OCI-LY3 (cell line): ENCODE results near the gene CD28.

Experiments used
- H2AFZ ChIP-seq: fragments of 200-600, 300-600 bp; shearing (Covaris generic); 2 replicates; pipeline ENCODE4 v1.6.0; 2014; ENCODE audit warnings: antibody characterized with exemption, low read depth, low read length
- H3K27ac ChIP-seq: fragments of 200-600, 300-600 bp; sonication (generic); 2 replicates; pipeline ENCODE4 v1.5.1; 2014; ENCODE audit warnings: mild to moderate bottlenecking, low read length, moderate library complexity, mixed read lengths
- H3K27me3 ChIP-seq: fragments of 200-600, 300-600 bp; sonication (generic); 2 replicates; pipeline ENCODE4 v1.6.1; 2014; ENCODE audit warnings: low read depth, low read length, mixed read lengths
- H3K36me3 ChIP-seq: fragments of 200-600, 300-600 bp; sonication (generic); replicated peaks from 2 replicates; pipeline ENCODE3; 2014; ENCODE audit warnings: low read depth, low read length, mixed read lengths
- H3K4me1 ChIP-seq: fragments of 300-600, 200-600 bp; sonication (generic); 2 replicates; pipeline ENCODE4 v1.6.1; 2014; ENCODE audit warnings: low read length, mixed read lengths
- H3K4me2 ChIP-seq: fragments of 200-600, 300-600 bp; sonication (generic); 2 replicates; pipeline ENCODE4 v1.6.1; 2014; ENCODE audit warnings: low read length, mixed read lengths
- H3K4me3 ChIP-seq: fragments of 300-600, 200-600 bp; sonication (generic); 2 replicates; pipeline ENCODE4 v1.5.1; 2014; ENCODE audit warnings: antibody characterized with exemption, mild to moderate bottlenecking, low read length, moderate library complexity
- H3K79me2 ChIP-seq: fragments of 300-600, 200-600 bp; shearing (Covaris generic); 2 replicates; pipeline ENCODE4 v1.6.1; 2014; ENCODE audit warnings: mild to moderate bottlenecking, low read length, mixed read lengths
- H3K9ac ChIP-seq: fragments of 300-600, 200-600 bp; shearing (Covaris generic); 2 replicates; pipeline ENCODE4 v1.6.0; 2014; ENCODE audit warnings: mild to moderate bottlenecking, low read length, moderate library complexity
- H3K9me3 ChIP-seq: fragments of 200-600, 300-600 bp; shearing (Covaris generic); 2 replicates; pipeline ENCODE4 v1.6.1; 2014; ENCODE audit warnings: low read length, mixed read lengths; ENCODE audit not compliant: insufficient read depth
- H4K20me1 ChIP-seq: fragments of 200-600, 300-600 bp; sonication (generic); 2 replicates; pipeline ENCODE4 v1.6.1; 2016; ENCODE audit warnings: low read length, mixed read lengths; ENCODE audit not compliant: insufficient read depth
- CTCF ChIP-seq: fragments of 200-600, 300-600 bp; sonication (generic); IDR thresholded peaks from 2 replicates; pipeline ENCODE4 v1.5.1; 2014; ENCODE audit warnings: antibody characterized with exemption, low read length, low read depth
- EZH2phosphoT487 ChIP-seq: fragments of 200-600 bp; shearing (Covaris generic); IDR thresholded peaks from 2 replicates; pipeline ENCODE4 v1.6.1; 2018; ENCODE audit warnings: antibody characterized with exemption, mixed run types, low read depth

Gene CD28

GRCh38 chr2:203662487-203662886 lies 44.0 kb upstream of the CD28 start:
- Histone ChIP-seq H3K9ac (no peak overlapping the region), H3K4me3 (no peak overlapping the region), H3K79me2 (no peaks in the 10 kb centered on the region), H3K36me3 (no peaks in the 10 kb centered on the region), H3K27ac (no peak overlapping the region), H3K9me3 (no peaks in the 10 kb centered on the region), H3K4me1 (peaks cover 38% of the 10 kb centered on the region), H2AFZ (no peak overlapping the region), H3K4me2 (no peak overlapping the region), H3K27me3 (peaks cover 14% of the 10 kb centered on the region; the same call in 1 of the 2 replicates), H4K20me1 (no peaks in the 10 kb centered on the region)
- TF ChIP-seq CTCF = no peak
- no peak for TF ChIP-seq EZH2phosphoT487

GRCh38 chr2:203662951-203663350 lies 43.5 kb upstream of the CD28 start:
- TF ChIP-seq CTCF = no peak
- no peak for TF ChIP-seq EZH2phosphoT487
- peaks cover 36% of the 10 kb centered on the region for H3K4me1 ChIP-seq
- H3K4me2 ChIP-seq = no peak overlapping the region
- H3K36me3 ChIP-seq = no peaks in the 10 kb centered on the region
- no peaks in the 10 kb centered on the region for H4K20me1 ChIP-seq
- H3K27me3 ChIP-seq = peaks cover 11% of the 10 kb centered on the region; the same call in 1 of the 2 replicates
- H3K4me3 ChIP-seq = no peak overlapping the region
- H2AFZ ChIP-seq = no peak overlapping the region
- no peak overlapping the region for H3K9ac ChIP-seq
- H3K9me3 ChIP-seq = no peaks in the 10 kb centered on the region
- no peak overlapping the region for H3K27ac ChIP-seq
- no peaks in the 10 kb centered on the region for H3K79me2 ChIP-seq

- no peaks in the 10 kb centered on the region for H3K9me3 ChIP-seq
- peaks cover 29% of the 10 kb centered on the region for H3K4me1 ChIP-seq
- H3K4me2 ChIP-seq = no peak overlapping the region
- TF ChIP-seq EZH2phosphoT487 (no peak), CTCF (no peak)
- H4K20me1 ChIP-seq = no peaks in the 10 kb centered on the region
- H3K9ac ChIP-seq = no peak overlapping the region
- H3K79me2 ChIP-seq = no peaks in the 10 kb centered on the region
- peaks cover 4% of the 10 kb centered on the region; the same call in 1 of the 2 replicates for H3K27me3 ChIP-seq
- H3K36me3 ChIP-seq = no peaks in the 10 kb centered on the region
- no peak overlapping the region for H2AFZ ChIP-seq
- no peak overlapping the region for H3K4me3 ChIP-seq
- H3K27ac ChIP-seq = no peak overlapping the region
Measured at GRCh38 chr2:203664029-203664755, 42.2 kb upstream of the CD28 start.

DNA sequence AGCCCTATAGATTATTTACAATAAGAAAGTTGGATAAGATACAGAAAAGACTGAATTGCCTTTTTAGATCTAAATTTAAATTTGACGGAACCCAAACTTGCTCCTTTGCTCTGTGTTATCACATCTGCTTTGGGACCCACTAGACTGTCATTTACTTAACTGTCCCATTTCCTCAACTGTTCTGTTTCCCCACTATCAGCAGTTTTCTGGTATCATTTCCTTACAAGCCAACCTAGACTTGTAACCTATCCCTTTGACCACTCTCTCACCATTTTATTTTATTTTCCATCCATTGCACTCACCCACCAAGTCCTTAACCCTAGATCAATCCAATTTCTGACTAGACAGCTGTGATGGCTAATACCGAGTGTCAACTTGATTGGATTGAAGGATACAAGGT lies 38.6 kb upstream of the CD28 start:
- Histone ChIP-seq H3K27me3 (peaks cover 15% of the 10 kb centered on the region; the same call in 1 of the 2 replicates), H3K4me3 (no peak overlapping the region), H2AFZ (no peak overlapping the region), H3K4me2 (no peak overlapping the region), H4K20me1 (no peaks in the 10 kb centered on the region), H3K36me3 (no peaks in the 10 kb centered on the region), H3K79me2 (no peaks in the 10 kb centered on the region), H3K9me3 (no peaks in the 10 kb centered on the region), H3K27ac (no peak overlapping the region), H3K9ac (no peak overlapping the region), H3K4me1 (peaks cover 12% of the 10 kb centered on the region)
- TF ChIP-seq EZH2phosphoT487 = no peak
- TF ChIP-seq CTCF = no peak
